HG03571 (cell line): ENCODE results near the gene CCDC88C.
A peak's percentile ranks its signal among the peaks of the same experiment; 100 is the strongest.

Experiments used
- ATAC-seq: cut with Tn5 transposase; IDR thresholded peaks from one replicate; pipeline ENCODE4 v1.9.1; 2021; ENCODE audit not compliant: unreplicated experiment

CCDC88C gene

DNA sequence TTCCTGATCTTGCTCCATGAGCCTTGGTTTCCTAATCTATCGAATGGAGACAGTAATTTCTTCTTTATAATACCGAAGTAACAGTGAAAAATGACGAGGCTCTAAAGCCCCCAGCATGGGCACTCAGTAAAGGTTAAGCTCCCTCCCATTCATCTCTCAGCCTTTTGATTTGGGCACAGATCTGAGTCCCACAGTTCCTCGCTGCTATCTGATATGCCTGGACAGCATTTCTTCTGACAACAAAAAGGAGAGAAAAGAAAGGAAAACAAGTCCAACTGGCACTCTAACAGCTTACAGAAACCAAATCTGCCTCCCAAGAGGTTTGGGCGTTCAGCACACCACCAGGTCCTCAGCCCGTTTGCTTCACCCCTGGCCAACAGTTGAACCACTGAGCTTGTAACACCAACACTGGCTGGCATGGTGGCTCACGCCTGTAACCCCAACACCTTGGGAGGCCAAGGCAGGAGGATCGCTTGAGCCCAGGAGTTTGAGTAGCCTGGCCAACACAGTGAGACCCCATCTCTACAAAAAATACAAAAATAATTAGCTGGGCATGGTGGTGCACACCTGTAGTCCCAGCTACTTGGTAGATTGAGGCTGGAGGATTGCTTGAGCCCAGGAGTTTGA is 19.5 kb downstream of the CCDC88C start:
- no peak for ATAC-seq

DNA sequence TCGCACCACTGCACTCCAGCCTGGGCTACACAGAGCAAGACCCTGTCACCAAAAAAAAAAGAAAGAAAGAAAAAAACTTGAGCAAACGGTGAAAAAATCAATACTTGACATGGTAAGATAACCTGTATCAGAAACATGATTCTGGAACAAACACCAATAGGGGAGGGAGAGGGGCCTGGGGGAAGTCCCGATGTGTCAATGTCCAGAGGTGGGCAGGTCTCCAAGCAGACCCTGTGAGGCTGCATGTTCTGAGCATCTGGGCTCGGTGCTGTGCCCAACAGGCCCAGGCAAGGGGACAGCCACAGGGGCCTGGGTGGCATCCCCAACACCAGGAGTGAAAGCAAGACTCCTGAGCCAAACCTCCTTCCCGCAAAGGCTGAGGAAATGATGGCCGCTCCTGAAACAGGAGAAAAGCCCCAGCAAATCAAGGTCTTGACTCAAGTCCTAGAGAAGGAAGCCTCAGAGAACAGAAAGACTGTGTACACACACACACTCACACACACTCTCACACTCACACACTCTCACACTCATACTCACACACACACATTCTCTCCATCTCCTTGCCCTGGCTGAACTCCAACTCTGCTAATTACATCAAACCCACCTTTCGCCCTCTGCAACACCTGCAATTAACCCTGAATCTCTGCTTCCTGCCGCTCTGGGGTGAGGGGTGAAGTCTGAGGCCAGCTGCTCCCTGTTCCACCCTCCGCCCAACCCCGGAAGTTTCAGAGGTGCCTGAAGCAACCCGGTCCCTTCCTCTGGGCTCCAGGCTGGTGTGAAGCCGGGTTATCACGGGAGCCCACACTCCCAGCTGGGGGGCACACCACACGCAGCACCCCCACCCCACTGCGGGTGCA is 20.4 kb downstream of the CCDC88C start:
- peak; percentile 69 for ATAC-seq

GRCh38 chr14:91396013-91396660 is 21.5 kb downstream of the CCDC88C start:
- no peak for ATAC-seq

- ATAC-seq = no peak
These were observed 22.2 kb downstream of the CCDC88C start for GRCh38 chr14:91395466-91395865.

GRCh38 chr14:91394105-91395081 is 23.2 kb downstream of the CCDC88C start:
- no peak for ATAC-seq

GRCh38 chr14:91392623-91393303 is 24.9 kb downstream of the CCDC88C start:
- no peak for ATAC-seq

GRCh38 chr14:91390165-91390778 is 27.3 kb downstream of the CCDC88C start:
- no peak for ATAC-seq

GRCh38 chr14:91389150-91389549 is 28.5 kb downstream of the CCDC88C start:
- no peak for ATAC-seq

DNA sequence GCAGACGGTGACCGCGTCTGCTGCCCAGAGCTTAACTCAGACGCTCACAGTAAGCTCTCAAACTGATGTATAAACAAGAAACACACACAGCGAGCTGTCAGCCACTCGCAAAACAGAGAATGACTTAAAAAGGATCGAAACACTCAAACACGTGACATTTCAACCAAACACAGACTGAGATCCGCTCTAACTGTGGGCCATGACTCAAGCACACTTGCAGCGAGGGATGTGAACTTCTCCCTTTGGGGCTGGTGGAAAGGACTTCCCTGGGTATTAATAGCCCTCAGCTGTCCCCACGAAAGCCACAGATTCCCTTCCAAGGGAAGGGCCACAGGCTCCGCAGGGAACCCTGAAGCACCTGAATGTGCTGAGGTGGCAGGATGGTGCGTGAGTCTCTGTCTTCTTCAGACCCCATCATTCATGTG is 29.1 kb downstream of the CCDC88C start:
- no peak for ATAC-seq

DNA sequence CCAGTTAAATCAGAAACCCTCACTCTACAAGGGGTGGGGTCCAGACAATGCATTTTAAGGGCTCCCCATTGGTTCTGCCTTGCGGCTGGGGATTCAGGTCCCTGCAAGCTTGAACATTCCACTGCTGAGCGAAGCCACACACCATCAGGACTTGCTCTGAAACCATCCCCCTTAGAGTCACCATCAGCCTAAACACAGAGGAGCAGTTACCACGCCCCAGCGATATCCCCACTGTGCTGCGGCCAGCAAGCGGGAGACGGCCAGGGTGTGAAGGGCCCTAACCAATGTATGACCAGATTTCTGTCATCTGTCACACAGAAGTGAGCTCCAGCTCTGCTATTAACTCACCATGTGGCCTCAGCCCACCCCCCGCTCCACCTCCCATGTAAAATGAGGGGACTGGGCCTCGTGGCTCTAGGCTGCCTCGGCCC is 29.7 kb downstream of the CCDC88C start:
- ATAC-seq = no peak

GRCh38 chr14:91387169-91387835 is 30.3 kb downstream of the CCDC88C start:
- ATAC-seq = no peak

- ATAC-seq = no peak
These were observed 31.9 kb downstream of the CCDC88C start for GRCh38 chr14:91385697-91386096.

DNA sequence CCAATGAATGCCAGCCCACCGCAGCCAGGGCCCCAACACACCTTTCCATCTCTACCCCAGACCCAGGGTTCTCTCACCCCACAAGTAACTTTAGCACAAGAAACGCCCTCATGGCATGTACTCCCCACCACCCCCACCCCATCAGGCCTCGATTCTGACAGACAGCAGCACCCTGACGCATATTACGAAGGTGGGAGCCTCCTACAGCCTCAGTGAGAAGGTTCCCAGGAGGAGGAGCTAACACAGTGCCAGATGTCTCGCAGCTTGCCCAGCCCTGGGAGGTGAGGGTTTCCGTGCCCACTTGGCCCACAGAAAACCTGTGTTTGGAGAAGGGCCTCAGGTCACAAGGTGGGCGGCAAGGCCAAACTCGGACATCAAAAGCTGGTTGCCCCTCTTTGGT is 32.4 kb downstream of the CCDC88C start:
- no peak for ATAC-seq

GRCh38 chr14:91383439-91383838 is 34.2 kb downstream of the CCDC88C start:
- no peak for ATAC-seq

GRCh38 chr14:91381801-91382670 is 35.6 kb downstream of the CCDC88C start:
- ATAC-seq = no peak

DNA sequence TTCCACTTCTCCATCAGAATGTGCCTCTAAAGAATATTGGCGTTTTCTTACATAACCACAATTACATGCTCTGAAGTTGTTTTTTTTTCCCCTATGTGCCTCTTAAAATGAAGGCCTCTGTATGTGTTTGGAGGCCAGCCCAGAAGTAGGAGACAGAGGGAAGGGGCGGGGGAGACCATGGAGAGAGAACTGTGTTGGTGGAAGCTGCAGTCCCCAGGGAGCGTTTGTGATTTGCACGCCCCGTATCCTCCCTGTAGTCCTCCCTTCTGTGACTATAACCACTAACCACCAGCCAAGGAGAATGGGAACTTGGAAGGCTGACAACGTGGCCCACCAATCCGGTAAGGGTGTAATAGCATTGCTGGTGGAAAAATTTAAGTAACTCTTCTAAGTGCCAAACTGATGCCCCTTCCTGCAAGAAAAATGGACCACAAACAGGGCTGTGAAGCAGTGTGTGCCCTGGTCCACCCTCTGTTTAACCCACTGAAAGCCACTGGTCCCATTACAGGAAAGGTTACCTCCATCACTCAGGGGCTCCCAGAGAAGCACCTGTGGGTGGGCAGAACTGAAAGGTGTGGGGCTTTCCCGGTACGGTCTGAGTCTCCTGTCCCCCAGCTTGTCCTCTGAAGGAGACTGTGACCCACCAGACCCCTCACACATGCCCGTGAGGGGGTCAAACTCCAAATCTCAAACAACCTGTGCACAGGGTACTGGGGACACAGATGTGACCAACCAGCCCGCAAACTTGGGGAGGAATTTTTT is 36.8 kb downstream of the CCDC88C start:
- no peak for ATAC-seq

DNA sequence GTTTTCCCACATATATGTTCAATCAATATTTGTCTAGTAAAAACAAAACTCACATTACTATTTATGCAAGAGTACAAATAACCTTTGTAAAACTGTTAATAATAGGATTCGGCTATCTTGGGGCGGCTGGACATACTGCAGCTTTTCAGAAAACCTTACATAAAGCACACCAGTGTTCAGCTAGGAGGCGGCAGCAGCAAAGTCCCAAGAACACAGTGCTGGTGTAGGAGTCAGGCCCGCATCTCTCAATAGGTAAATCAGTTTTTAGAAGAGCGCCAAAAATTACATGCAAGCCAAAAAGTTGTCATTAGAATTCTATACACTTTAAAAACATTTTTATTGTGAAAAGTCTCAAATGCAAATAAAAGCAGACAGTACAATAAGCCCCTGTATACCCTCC is 37.5 kb downstream of the CCDC88C start:
- no peak for ATAC-seq

DNA sequence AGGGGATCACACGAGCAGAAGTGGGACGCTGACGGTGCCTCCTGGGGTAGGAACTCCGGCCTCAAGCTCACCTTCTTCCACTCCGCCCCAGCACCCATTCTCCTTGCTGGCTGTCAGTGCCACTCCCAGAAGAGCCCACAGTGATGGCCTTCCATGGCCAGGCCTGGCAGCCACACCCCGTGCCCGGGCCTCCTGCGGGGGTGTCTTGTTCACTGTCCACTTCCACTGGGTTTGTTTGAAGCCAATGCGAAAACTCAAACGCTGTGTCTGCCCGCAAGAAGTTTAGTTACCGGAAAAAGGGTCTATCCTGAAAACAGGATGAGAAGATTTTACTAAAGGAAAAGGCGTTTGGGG is 38.1 kb downstream of the CCDC88C start:
- no peak for ATAC-seq
